HuH-7.5 (cell line): ENCODE results near the gene SERPINB6.
"Not testable (repeated sequence)": the region's sequence is repeated elsewhere in the genome, so short reads cannot be mapped to it uniquely, and the experiment has no call there.

ENCODE experiments used
- DNase-seq: peaks from one replicate; pipeline ENCODE4 v3.0.0; 2011; ENCODE audit warnings: low spot score

Gene SERPINB6

GRCh38 chr6:2977799-2978590, 6.6 kb upstream of the SERPINB6 start:
- DNase-seq, result no peak

- no peak for DNase-seq
These were observed 5.9 kb upstream of the SERPINB6 start for GRCh38 chr6:2977290-2977689.

- no peak for DNase-seq
These were observed 5.3 kb upstream of the SERPINB6 start for GRCh38 chr6:2976571-2977085.

GRCh38 chr6:2976060-2976459, 4.7 kb upstream of the SERPINB6 start:
- DNase-seq, result no peak

DNA sequence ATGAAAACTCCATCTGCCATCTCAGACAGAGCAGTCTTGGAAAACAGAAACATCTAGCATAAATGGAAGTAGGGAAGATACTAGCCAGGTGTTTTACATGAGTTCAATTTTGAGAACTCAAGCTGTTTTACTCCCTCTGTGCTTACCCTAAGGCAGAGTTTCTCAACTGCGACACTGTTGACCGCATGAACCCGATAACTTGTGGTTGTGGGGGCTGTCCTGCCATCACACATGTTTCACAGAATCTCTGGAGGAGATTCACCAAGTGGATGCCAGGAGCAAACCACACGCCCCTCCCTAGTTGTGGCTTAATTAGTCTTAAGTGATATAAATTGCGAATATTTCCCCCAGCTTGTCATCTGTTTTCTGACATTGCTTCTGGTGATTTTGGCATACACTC, 2.3 kb upstream of the SERPINB6 start:
- no peak for DNase-seq

DNA sequence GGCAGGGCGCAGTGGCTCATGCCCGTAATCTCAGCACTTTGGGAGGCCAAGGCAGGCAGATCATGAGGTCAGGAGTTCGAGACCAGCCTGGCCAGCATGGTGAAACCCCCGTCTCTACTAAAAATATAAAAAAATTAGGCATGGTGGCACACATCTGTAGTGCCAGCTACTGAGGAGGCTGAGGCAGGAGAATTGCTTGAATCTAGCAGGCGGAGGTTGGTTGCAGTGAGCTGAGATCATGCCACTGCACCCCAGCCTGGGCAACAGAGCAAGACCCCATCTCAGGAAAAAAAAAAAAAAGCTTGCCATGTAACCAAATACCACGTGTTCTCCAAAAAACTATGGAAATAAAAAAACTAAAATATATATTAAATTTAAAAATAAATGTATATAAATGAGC, 1.8 kb upstream of the SERPINB6 start:
- not testable (repeated sequence) for DNase-seq

DNA sequence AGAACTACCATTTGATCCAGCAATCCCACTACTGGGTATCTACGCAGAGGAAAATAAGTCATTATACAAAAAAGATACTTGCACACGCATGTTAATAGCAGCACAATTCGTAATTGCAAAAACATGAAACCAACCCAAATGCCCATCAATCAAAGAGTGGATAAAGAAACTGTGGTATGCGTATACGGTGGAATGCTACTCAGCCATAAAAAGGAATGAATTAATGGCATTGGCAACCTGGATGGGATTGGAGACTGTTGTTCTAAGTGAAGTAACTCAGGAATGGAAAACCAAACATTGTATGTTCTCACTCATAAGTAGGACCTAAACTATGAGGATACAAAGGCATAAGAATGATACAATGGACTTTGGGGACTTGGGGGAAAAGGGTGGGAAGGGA, 1.3 kb upstream of the SERPINB6 start:
- DNase-seq, result not testable (repeated sequence)

DNA sequence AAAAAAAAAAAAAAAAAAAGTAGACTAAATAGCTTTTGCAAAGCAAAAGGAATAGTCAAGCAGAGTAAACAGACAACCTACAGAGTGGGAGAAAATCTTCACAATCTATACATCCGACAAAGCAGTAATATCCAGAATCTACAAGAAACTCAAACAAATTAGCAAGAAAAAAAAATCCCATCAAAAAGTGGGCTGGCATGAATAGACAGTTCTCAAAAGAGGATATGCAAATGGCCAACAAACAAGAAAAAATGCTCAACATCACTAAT, 786 bp upstream of the SERPINB6 start:
- not testable (repeated sequence) for DNase-seq

DNA sequence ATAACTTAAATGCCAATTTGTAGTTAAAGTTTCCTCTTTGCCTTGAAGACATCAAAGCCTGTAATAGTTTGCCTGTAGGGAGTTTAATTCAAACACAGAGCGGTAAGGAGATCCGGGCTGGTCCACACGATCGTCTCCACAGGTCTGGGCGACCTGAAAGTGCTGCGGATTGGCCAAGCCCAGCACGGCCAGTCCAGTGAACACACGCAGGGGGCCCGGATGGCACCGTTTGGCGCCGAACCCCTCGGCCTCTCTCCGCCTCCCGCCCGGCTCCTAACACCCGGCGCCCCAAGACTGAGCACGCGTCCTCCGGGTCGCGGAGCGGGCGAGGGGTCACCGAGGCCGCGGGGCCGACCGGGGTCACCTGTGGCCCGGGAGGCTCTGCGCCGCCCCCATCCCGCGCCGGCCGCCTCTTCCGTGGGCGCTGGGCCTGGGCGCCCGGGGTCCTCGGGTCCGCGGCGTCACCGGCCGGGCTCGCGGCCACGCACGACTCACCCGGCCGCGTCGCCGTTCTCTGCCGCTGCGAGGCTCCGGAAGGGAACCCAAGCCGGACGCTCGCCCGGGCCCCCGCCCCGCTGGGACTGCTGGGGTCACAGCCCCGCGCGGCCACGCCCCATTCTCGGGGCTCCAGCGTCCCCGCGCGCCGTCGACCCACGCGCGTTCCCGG, 481 bp downstream of the SERPINB6 start:
- peak; percentile 52 for DNase-seq

DNA sequence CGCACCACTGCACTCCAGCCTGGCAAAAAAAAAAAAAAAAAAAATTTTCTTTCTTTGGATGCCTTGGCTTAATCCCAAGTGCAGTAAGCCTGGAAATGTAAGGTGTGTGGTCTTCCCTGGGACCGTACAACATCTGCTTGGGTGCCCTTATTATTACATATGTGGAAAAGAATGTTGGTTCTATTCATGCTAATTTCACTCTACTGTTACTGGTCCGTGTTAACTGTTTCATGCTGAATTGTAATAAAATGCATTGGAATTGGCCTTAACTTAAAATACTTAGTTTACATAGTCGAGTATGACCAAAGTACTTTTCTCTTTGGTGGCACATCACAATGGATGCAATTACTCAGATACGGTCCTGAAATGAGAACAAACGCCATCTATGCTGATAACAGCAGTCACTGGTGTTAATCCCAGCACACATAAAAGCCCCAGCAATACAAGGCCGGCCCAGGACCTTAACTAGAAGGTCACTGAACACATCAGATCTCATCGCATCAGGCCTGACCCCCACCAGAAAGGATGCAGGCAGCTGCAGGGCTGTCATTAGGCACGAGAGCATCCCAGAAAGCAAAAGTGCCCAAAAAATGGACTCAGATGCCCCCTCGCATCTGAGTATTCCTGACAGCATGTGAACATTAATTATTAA, 1.2 kb downstream of the SERPINB6 start:
- DNase-seq, result no peak

- no peak for DNase-seq
These were observed 1.8 kb downstream of the SERPINB6 start for GRCh38 chr6:2969549-2969948.

- no peak for DNase-seq
These were observed 2.7 kb downstream of the SERPINB6 start for GRCh38 chr6:2968600-2969135.

- no peak for DNase-seq
These were observed 3.4 kb downstream of the SERPINB6 start for GRCh38 chr6:2967936-2968335.

DNA sequence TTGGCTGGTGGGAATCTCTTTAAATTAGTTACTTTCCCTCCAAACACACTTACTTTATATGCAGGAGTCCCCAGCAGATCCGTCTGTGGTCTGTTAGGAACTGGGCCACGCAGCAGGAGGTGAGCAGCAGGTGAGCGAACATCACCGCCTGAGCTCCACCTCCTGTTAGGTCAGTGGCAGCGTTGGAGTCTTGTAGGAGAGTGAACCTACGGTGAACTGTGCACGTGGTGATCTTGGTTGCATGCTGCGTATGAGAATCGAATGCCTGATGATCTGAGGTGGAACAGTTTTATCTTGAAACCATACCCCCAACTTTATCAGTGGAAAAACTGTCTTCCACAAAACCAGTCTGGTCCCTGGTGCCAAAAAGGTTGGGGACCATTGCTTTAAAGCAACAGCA, 5.0 kb downstream of the SERPINB6 start:
- no peak for DNase-seq

- no peak for DNase-seq
These were observed 6.4 kb downstream of the SERPINB6 start for GRCh38 chr6:2964793-2965505.

- DNase-seq, result no peak
These were observed 7.6 kb downstream of the SERPINB6 start for GRCh38 chr6:2963756-2964155.

DNA sequence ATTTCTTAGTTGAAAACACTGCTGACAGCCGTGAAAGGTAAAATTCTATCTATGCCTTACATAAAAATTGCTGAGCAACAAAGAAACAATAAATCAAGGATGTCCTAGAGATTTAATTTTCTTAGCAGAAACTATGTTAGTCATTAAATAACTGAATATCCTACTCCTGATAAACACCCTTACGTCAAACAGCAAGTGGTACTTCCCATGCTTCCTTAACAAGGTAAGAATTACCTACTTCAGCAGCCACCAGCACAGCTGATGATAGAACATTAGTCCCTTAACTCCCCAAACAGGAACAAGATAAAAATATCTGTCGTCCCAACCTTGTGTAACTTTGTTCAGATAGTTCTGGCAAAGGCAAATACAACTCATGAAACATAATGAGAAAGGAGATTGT, 8.7 kb downstream of the SERPINB6 start:
- DNase-seq, result no peak

- DNase-seq, result no peak
These were observed 9.4 kb downstream of the SERPINB6 start for GRCh38 chr6:2962004-2962403.

DNA sequence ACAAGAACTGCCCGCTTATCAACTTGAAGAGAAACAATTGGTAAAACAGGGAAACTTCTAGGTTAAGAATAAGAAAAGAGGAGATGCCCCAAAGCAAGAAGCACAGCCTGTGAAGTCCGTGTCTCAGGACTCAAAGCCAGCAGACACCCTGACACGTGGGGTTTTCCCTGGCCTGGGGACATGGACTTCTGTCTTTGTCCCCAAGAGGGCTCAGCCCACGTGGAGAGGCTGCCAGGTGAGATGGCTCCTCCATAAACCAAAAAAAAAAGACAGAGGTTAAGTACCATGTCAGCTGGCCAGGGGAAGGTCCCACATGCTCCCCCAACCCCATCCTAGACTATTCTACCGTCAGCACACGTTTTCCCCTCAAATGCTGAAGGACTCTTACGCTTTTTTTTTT, 9.9 kb downstream of the SERPINB6 start:
- DNase-seq, result no peak

- DNase-seq, result no peak
These were observed 10.4 kb downstream of the SERPINB6 start for GRCh38 chr6:2960935-2961334.

GRCh38 chr6:2959909-2960719, 11.3 kb downstream of the SERPINB6 start:
- no peak for DNase-seq
